Smooth muscle cell (in vitro differentiated cells): ENCODE results near the gene COL23A1. TPM values are rescaled to one million over a fixed set of nuclear protein-coding genes. Genes with fewer than 3 reads are reported as not detected.

Experiments used
- DNase-seq: peaks from one replicate; lab custom pipeline; 2025; ENCODE audit not compliant: unreplicated experiment; lab: John Stamatoyannopoulos, UW
- H2AFZ ChIP-seq: fragments of 200-600 bp; sonication (generic); 2 replicates; pipeline ENCODE4 v1.6.0; 2016; ENCODE audit warnings: antibody characterized with exemption, low read depth, mild to moderate bottlenecking
- H3F3A ChIP-seq: fragments of 200-600 bp; sonication (generic); 2 replicates; pipeline ENCODE4 v1.6.0; 2017; ENCODE audit warnings: antibody characterized with exemption, low read depth
- H3K27ac ChIP-seq: fragments of 200-600 bp; sonication (generic); 2 replicates; pipeline ENCODE4 v1.5.1; 2016; ENCODE audit warnings: low read depth, mild to moderate bottlenecking
- H3K27me3 ChIP-seq: fragments of 200-600 bp; sonication (generic); 2 replicates; pipeline ENCODE4 v1.6.1; 2016; ENCODE audit warnings: low read depth, mild to moderate bottlenecking
- H3K36me3 ChIP-seq: fragments of 200-600 bp; sonication (generic); 2 replicates; pipeline ENCODE4 v1.5.1; 2016; ENCODE audit warnings: low read depth
- H3K4me1 ChIP-seq: fragments of 200-600 bp; sonication (generic); 2 replicates; pipeline ENCODE4 v1.5.1; 2016; ENCODE audit warnings: low read depth
- H3K4me2 ChIP-seq: fragments of 200-600 bp; sonication (generic); 2 replicates; pipeline ENCODE4 v1.6.0; 2016; ENCODE audit warnings: mild to moderate bottlenecking
- H3K4me3 ChIP-seq: fragments of 200-600 bp; sonication (generic); 2 replicates; pipeline ENCODE4 v1.5.1; 2016; ENCODE audit warnings: mild to moderate bottlenecking
- H3K79me2 ChIP-seq: fragments of 200-600 bp; sonication (generic); 2 replicates; pipeline ENCODE4 v1.6.0; 2016; ENCODE audit warnings: low read depth, mild to moderate bottlenecking
- H3K9ac ChIP-seq: fragments of 200-600 bp; sonication (generic); 2 replicates; pipeline ENCODE4 v1.6.0; 2016; ENCODE audit warnings: low read depth
- H3K9me3 ChIP-seq: fragments of 200-600 bp; sonication (generic); replicated peaks from 2 replicates; pipeline ENCODE4 v1.5.1; 2016; ENCODE audit warnings: low read depth
- H4K20me1 ChIP-seq: fragments of 200-600 bp; sonication (generic); 2 replicates; pipeline ENCODE4 v1.6.0; 2016; ENCODE audit warnings: low read depth
- CTCF ChIP-seq: fragments of 200-600 bp; sonication (generic); IDR thresholded peaks from 2 replicates; pipeline ENCODE4 v1.5.1; 2017; ENCODE audit warnings: borderline replicate concordance, mild to moderate bottlenecking, antibody characterized with exemption; ENCODE audit not compliant: insufficient read depth, poor library complexity, severe bottlenecking
- WGBS: methylation state at CpG from one replicate; pipeline ENCODE4 v1.1.7; 2016; ENCODE audit warnings: low lambda C conversion rate; 5-methylcytosine and 5-hydroxymethylcytosine counted together
- polyA plus RNA-seq: library from polyadenylated mRNA; unstranded; fragments of >200 nt; fragmentation: Nextera tagmentation; extraction: Ambion mirVana; gene quantifications from 2 replicates; pipeline ENCODE4 v1.2.1, GENCODE V29; 2016
- total RNA-seq: library from RNA; depleted of rRNA; stranded (reverse); fragments of >200 nt; gene quantifications from 2 replicates; pipeline ENCODE4 v1.2.3, GENCODE V29; 2014

The COL23A1 gene
- total and polyA plus RNA-seq, 2 experiments from 2014 or later = 5.3 to 27.4 TPM

GRCh38 chr5:178582291-178582690 is 7.9 kb downstream of the COL23A1 start:
- Histone ChIP-seq H3K4me1 (peaks cover 4% of the 10 kb centered on the region), H3F3A (no peaks in the 10 kb centered on the region), H3K27ac (no peak overlapping the region), H3K79me2 (no peaks in the 10 kb centered on the region), H3K9me3 (no peaks in the 10 kb centered on the region), H3K27me3 (peaks cover 7% of the 10 kb centered on the region), H2AFZ (no peak overlapping the region), H3K4me2 (no peak overlapping the region), H3K9ac (no peak overlapping the region), H4K20me1 (no peaks in the 10 kb centered on the region), H3K4me3 (no peak overlapping the region), H3K36me3 (no peaks in the 10 kb centered on the region)
- DNase-seq = no peak
- no peak for TF ChIP-seq CTCF
- 95% methylated on average over 13 of the region's 13 CpGs for WGBS

GRCh38 chr5:178581621-178582020 is 8.6 kb downstream of the COL23A1 start:
- Histone ChIP-seq H4K20me1 (no peaks in the 10 kb centered on the region), H3K9ac (no peak overlapping the region), H3K79me2 (no peaks in the 10 kb centered on the region), H3K4me1 (peaks cover 8% of the 10 kb centered on the region), H2AFZ (no peak overlapping the region), H3K27me3 (peaks cover 9% of the 10 kb centered on the region), H3K9me3 (no peaks in the 10 kb centered on the region), H3K4me2 (no peak overlapping the region), H3K36me3 (no peaks in the 10 kb centered on the region), H3K27ac (no peak overlapping the region), H3K4me3 (no peak overlapping the region), H3F3A (no peaks in the 10 kb centered on the region)
- 81% methylated on average over 3 of the region's 3 CpGs for WGBS
- no peak for TF ChIP-seq CTCF
- DNase-seq = no peak

GRCh38 chr5:178580271-178580955 is 9.8 kb downstream of the COL23A1 start:
- Histone ChIP-seq H3K36me3 (no peaks in the 10 kb centered on the region), H3K27ac (no peak overlapping the region), H3K9ac (no peak overlapping the region), H3K27me3 (peaks cover 11% of the 10 kb centered on the region), H3K4me1 (peaks cover 8% of the 10 kb centered on the region), H3F3A (no peaks in the 10 kb centered on the region), H4K20me1 (no peaks in the 10 kb centered on the region), H3K79me2 (no peaks in the 10 kb centered on the region), H2AFZ (no peak overlapping the region), H3K9me3 (no peaks in the 10 kb centered on the region), H3K4me3 (no peak overlapping the region), H3K4me2 (no peak overlapping the region)
- 91% methylated on average over 14 of the region's 15 CpGs for WGBS
- no peak for DNase-seq
- no peak for TF ChIP-seq CTCF

GRCh38 chr5:178577944-178578343 is 12.2 kb downstream of the COL23A1 start:
- Histone ChIP-seq H3K27me3 (peaks cover 12% of the 10 kb centered on the region), H3K4me1 (peaks cover 8% of the 10 kb centered on the region), H4K20me1 (no peaks in the 10 kb centered on the region), H3K9ac (no peak overlapping the region), H3K4me3 (no peak overlapping the region), H3K9me3 (no peaks in the 10 kb centered on the region), H3F3A (no peaks in the 10 kb centered on the region), H3K4me2 (no peak overlapping the region), H3K36me3 (no peaks in the 10 kb centered on the region), H3K79me2 (no peaks in the 10 kb centered on the region), H3K27ac (no peak overlapping the region), H2AFZ (no peak overlapping the region)
- 97% methylated on average over 7 of the region's 7 CpGs for WGBS
- no peak for DNase-seq
- no peak for TF ChIP-seq CTCF
